ENCODE data around the gene SPDYE1. TPM values are rescaled to one million over a fixed set of nuclear protein-coding genes. Genes with fewer than 3 reads are reported as not detected.
"Not testable (repeated sequence)": the region's sequence is repeated elsewhere in the genome, so short reads cannot be mapped to it uniquely, and the experiment has no call there.

The SPDYE1 gene
- total RNA-seq, 4 donors from 2014 or later = not detected

DNA sequence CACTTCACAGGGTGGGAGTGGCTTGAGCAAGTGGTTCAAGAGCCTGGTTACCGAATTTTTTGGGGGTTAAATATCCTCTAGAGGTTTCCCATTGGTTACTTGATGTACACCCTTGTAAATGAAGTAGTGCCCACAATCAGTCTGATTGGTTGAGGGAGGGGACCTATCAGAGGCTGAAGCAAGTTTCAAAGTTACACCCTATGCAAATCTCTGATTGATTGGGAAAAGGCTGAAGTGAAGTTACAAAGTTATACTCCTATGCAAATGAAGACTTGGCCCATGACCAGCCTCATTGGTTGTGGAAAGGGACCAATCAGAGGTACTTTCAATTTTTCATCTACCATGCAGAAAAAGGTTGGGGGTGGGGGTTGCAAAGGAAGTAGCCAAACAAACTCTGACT lies 36.8 kb upstream of the SPDYE1 start:
- no peaks in the 10 kb centered on the region for H3K27me3 ChIP-seq
- H3K36me3 ChIP-seq = no peaks in the 10 kb centered on the region
- H3K27ac ChIP-seq = no peak overlapping the region
- intact Hi-C loops (cut with DNase I; ENCODE audit: low total_unique reads) = no loop called here
- no peaks in the 10 kb centered on the region for H3K9me3 ChIP-seq
- no peak overlapping the region for H3K4me3 ChIP-seq
- H3K4me1 ChIP-seq = no peaks in the 10 kb centered on the region
- no peak for DNase-seq
- TF ChIP-seq, protein P1, sequence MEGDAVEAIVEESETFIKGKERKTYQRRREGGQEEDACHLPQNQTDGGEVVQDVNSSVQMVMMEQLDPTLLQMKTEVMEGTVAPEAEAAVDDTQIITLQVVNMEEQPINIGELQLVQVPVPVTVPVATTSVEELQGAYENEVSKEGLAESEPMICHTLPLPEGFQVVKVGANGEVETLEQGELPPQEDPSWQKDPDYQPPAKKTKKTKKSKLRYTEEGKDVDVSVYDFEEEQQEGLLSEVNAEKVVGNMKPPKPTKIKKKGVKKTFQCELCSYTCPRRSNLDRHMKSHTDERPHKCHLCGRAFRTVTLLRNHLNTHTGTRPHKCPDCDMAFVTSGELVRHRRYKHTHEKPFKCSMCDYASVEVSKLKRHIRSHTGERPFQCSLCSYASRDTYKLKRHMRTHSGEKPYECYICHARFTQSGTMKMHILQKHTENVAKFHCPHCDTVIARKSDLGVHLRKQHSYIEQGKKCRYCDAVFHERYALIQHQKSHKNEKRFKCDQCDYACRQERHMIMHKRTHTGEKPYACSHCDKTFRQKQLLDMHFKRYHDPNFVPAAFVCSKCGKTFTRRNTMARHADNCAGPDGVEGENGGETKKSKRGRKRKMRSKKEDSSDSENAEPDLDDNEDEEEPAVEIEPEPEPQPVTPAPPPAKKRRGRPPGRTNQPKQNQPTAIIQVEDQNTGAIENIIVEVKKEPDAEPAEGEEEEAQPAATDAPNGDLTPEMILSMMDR (IDR thresholded peaks at IDR 0.05) = no peak
- TF ChIP-seq POLR2A (IDR thresholded peaks at IDR 0.05) = no peak

DNA sequence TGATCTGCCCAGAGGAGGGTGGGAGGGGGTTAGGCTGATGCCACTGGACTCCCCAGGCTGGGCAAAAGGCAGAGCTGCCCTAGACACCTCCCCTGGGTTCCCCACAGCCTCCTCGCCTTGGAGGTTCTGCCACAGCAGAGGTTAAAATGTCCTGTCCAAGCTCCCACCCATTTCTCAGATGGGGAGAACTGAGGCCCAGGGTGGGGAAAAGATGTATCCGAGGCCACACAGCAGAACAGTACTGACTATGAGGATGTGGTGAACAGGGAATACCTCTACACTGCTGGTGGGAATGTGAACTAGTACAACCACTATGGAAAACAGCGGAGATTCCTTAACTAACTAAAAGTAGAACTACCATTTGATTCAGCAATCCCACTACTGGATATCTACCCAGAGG lies 31.3 kb upstream of the SPDYE1 start:
- H3K4me1 ChIP-seq; intact Hi-C loops (cut with DNase I; ENCODE audit: low total_unique reads); DNase-seq; H3K4me3 ChIP-seq; H3K9me3 ChIP-seq; H3K27me3 ChIP-seq; H3K36me3 ChIP-seq; H3K27ac ChIP-seq: not testable (repeated sequence)

DNA sequence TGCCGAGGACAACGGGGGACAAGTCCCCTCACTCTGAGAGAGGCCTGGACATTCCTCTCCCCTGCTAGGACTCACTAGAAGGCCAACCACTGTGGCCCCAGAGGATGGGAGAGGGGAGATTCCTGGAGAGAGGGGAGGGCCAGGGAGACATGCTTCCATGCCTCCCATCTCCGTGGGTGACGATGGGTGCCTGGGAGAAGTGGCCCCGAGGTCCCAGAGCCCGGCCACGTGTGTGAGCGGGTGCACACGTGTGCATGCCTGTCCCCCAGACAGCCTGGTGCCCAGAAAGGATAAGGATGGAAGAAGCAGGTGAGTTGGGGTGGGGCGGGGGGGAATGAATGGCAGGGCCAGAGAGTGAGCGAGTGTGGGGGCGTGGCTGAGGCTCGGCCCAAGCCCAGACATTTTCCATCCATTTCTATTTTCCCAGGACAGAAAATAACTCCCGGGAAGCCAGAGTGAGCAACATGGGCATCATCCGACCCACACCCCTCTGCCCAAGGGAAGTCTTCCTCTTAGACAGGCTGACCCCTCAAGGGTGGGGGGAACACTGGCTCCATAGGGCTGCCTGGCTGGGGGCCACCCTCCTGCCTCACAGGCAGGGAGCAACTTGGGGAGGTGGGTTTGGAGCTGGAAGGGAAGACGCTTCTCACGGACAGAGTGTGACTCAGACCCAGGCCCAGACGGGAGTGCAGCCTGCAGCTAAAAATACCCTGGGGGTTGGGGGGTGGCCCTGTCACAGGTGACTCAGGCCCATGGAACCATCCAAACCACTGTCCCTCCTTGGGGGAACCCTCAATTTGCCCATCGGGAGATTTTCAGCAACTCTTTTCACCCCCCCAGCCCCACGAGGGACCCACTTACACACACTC lies 29.3 kb upstream of the SPDYE1 start:
- DNase-seq; H3K36me3 ChIP-seq; H3K27me3 ChIP-seq; H3K27ac ChIP-seq; H3K4me3 ChIP-seq; H3K9me3 ChIP-seq; H3K4me1 ChIP-seq; intact Hi-C loops (cut with DNase I; ENCODE audit: low total_unique reads): not testable (repeated sequence)

DNA sequence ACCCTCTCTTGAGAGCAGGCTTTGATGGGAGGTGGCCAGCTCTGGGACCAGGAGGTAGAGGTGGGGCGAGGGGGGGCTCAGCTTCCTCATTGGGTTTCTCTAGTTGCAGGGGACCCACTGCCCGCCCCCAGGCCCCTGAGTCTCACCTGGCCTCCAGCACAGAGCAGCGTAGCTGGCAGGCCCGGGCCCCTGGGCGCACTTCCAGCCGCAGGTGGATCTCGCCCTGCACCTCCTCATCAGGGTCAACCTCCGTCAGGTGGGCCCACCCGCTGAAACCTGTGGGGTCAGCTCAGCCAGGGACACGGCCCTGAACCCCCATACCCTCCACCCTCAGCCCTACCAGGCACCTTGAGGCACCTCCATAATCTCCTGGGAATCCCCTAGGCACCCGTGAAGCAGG lies 28.1 kb upstream of the SPDYE1 start:
- H3K27ac ChIP-seq; DNase-seq; intact Hi-C loops (cut with DNase I; ENCODE audit: low total_unique reads); H3K36me3 ChIP-seq; H3K9me3 ChIP-seq; H3K4me1 ChIP-seq; H3K4me3 ChIP-seq; H3K27me3 ChIP-seq: not testable (repeated sequence)

DNA sequence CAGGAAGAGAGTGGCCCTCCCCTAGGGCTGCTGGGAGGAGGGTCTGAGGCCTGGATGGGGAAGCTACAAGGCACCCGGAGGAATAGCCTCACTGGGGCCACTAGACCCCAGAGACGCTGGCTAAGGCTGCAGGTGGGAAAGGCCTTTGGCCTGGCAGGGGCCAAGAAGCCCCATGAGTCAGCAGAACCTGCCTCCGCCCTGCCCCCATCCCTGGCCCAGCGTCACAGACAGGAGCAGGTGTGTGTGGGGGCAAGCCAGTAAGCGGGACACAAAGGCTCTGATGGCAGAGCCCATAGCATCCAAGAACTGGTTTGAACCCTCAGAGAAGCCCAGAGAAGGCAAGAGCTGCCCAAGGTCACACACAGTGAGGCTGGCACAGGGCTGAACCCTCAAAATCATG lies 27.0 kb upstream of the SPDYE1 start:
- H3K4me3 ChIP-seq; H3K27me3 ChIP-seq; DNase-seq; H3K27ac ChIP-seq; H3K4me1 ChIP-seq; intact Hi-C loops (cut with DNase I; ENCODE audit: low total_unique reads); H3K36me3 ChIP-seq; H3K9me3 ChIP-seq: not testable (repeated sequence)

DNA sequence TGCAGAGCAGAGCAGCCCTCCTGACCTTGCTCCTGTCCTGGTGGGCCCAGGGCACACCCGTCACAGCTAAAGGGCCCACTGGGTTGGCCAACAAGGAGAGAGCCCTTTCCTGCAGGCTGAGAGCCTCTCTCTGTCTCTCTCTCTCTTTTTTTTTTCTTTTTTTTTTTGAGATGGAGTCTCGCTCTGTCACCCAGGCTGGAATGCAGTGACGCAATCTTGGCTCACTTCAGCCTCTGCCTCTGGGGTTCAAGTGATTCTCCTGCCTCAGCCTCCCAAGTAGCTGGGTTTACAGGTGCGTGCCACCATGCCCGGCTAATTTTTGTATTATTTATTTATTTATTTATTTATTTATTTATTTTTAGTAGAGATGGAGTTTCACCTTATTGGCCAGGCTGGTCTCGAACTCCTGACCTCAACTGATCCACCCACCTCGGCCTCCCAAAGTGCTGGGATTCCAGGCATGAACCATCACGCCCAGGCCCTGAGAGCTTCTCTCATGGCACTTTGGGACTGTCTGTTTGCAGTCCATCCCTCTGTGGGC lies 23.6 kb upstream of the SPDYE1 start:
- H3K4me1 ChIP-seq; H3K27me3 ChIP-seq; DNase-seq; H3K27ac ChIP-seq; H3K36me3 ChIP-seq; intact Hi-C loops (cut with DNase I; ENCODE audit: low total_unique reads); H3K9me3 ChIP-seq; H3K4me3 ChIP-seq: not testable (repeated sequence)

DNA sequence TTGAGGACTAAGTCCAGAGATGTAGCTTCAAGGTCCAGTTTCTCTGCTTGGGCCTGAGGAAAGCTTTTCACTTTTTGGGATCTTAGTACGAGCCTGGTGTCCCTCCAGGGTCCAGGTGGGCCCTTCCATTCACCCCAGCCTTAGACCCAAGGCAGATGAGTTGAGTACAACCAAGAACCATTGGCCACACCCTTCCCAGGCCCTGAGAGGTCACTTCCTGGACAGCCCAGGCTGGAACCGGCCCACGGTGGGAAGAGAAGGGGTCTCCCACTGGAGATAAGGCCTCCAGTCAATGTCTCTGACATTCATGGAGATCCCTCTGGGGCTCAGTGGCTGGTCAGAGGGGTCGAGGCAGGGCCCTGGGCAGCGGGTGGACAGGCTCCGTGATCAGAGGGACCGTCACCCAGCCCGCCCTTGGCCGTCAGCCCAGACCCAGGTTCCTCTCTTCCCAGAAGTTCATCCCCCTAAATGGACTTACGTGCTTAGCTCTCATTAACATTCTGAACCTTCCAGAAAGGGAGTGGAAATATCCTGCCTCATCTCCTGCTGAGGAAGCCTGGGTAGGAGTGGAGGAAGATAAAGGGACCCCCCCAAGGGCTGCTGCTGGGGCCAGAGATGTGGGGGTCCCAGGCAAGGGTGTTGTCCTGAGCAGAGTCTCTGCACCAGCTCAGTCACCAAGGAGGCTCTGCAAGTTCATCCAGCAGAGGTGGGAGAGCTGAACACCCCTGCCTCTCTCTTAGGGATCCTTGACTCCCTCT lies 22.8 kb upstream of the SPDYE1 start:
- DNase-seq; H3K4me1 ChIP-seq; intact Hi-C loops (cut with DNase I; ENCODE audit: low total_unique reads); H3K9me3 ChIP-seq; H3K27ac ChIP-seq; H3K27me3 ChIP-seq; H3K36me3 ChIP-seq; H3K4me3 ChIP-seq: not testable (repeated sequence)

DNA sequence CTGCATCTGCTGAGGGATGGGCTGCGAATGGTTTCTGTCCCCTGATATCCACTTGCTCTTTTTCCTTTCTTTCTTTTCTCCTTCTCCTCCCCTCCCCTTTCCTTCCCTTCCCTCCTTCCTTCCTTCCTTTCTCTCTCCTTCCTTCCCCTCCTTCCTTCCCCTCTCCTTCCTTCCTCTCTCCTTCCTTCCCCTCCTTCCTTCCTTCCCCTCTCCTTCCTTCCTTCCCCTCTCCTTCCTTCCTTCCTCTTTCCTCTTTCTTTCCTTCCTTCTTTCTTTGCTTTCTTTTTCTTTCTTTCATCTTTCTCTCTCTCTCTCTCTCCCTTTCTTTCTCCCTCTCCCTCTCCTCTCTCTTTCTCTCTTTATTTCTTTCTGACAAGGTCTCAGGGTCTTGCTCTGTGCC lies 20.2 kb upstream of the SPDYE1 start:
- Histone ChIP-seq H3K27me3 (no peaks in the 10 kb centered on the region), H3K9me3 (no peaks in the 10 kb centered on the region), H3K27ac (no peak overlapping the region), H3K4me3 (no peak overlapping the region), H3K36me3 (no peaks in the 10 kb centered on the region), H3K4me1 (no peaks in the 10 kb centered on the region)
- no peak for TF ChIP-seq POLR2A (IDR thresholded peaks at IDR 0.05)
- TF ChIP-seq, protein P1 (IDR thresholded peaks at IDR 0.05) = no peak
- no peak for DNase-seq
- intact Hi-C loops (cut with DNase I; ENCODE audit: low total_unique reads) = no loop called here

DNA sequence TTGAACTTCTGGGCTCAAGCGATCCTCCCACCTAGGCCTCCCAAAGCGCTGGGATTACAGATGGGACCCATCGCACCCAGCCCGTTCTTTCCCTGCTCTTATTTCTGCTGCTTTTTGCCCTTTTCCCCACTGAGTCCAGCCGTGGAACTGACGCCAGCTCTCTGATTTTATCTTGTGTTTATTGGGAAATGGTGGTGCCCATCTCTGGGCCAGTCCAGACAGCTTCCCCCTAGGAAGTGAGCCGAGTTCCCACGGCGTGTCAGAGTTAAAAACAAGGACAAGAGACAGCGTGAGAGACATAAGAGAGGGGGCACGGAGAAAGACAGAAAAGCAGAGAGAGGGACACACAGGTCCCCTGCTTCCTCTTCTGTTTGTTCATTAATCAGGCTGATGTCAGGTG lies 19.6 kb upstream of the SPDYE1 start:
- H3K27me3 ChIP-seq; H3K36me3 ChIP-seq; H3K4me1 ChIP-seq; H3K9me3 ChIP-seq; DNase-seq; H3K4me3 ChIP-seq; intact Hi-C loops (cut with DNase I; ENCODE audit: low total_unique reads); H3K27ac ChIP-seq: not testable (repeated sequence)

DNA sequence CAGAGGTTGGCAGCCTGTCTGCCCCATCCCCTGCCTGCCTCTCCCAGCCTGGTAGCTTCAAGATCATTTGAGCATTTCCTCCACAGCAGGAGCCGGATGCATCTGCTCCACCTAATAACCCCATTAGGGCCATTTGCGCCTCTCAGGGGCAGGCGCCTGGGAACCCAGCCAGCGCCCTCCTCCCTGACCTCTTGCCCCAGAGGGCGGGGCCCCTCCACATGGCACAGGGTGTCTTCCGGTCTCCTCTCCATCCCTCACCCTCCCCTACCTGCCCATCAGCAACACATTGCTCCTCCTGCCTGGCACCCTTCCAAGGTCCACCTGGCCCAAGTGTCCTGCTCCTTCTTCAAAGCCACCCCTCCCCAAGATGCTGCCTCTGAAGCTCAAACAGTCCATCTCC lies 14.8 kb upstream of the SPDYE1 start:
- H3K9me3 ChIP-seq; H3K4me1 ChIP-seq; DNase-seq; H3K27me3 ChIP-seq; intact Hi-C loops (cut with DNase I; ENCODE audit: low total_unique reads); H3K4me3 ChIP-seq; H3K36me3 ChIP-seq; H3K27ac ChIP-seq: not testable (repeated sequence)

DNA sequence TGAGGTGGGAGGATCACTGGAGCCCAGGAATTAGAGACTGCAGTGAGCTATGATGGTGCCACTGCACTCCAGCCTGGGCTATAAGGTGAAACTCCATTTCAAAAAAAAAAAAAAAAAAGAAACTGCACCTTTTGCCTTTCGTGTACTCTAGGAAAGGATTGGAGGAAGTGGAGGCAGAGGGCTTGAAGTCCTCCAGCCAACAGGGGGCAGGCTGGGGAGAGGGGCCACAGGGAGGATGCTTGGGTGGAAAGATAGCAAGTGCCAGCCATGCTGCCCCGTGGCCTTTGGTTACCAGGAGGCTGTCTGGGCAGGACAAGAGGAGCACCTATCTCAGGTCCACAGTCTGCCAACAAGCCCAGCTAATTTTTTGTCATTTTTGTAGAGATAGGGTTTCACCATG lies 14.0 kb upstream of the SPDYE1 start:
- H3K4me3 ChIP-seq; H3K27me3 ChIP-seq; H3K4me1 ChIP-seq; H3K9me3 ChIP-seq; DNase-seq; H3K36me3 ChIP-seq; H3K27ac ChIP-seq; intact Hi-C loops (cut with DNase I; ENCODE audit: low total_unique reads): not testable (repeated sequence)

Measured in uterus (tissue), 4 donors.